Measurements from ENCODE around the gene OR8D2. TPM values are rescaled to one million over a fixed set of nuclear protein-coding genes. Genes with fewer than 3 reads are reported as not detected.

The OR8D2 gene
- total and polyA plus RNA-seq, 2 donors (not counting 3 experiments of a cell fraction or from before 2014, with no cell fraction given) = not detected

DNA sequence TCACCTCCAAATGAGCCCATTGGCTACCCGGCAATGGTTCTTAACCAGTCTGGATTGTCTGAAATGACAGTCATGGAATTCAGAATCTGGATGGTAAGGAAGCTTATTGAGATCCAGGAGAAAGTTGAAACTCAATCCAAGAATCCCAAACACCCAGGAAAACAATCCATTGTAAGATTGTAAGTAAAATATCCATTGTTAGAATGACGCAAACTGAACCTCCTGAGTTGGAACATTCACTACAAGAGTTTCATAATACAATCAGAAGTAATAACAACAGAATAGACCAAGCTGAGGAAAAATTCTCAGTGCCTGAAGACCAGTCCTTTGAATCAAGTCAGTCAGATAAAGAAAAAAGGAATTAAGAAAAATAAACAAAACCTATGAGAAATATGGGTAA, 41.7 kb downstream of the OR8D2 start:
- no peaks in the 10 kb centered on the region for H3K36me3 ChIP-seq (ENCODE audit: control insufficient read depth in 2 of 2, extremely low read depth in 1 of 2, insufficient read depth in 2 of 2, low read length in 2 of 2)
- H3K4me3 ChIP-seq (replicated peaks in 1 of 3; ENCODE audit: insufficient read depth in 1 of 3, low read depth in 1 of 3, low read length in 3 of 3) = no peak overlapping the region
- no peak overlapping the region for H3K4me2 ChIP-seq (ENCODE audit: insufficient read depth, low read length)
- H3K27me3 ChIP-seq (ENCODE audit: control insufficient read depth in 2 of 2, insufficient read depth in 2 of 2, low read length in 2 of 2) = no peaks in the 10 kb centered on the region
- peaks cover 15% of the 10 kb centered on the region for H3K4me1 ChIP-seq (ENCODE audit: control insufficient read depth, extremely low read depth, insufficient read depth, low read length)
- DNase-seq (ENCODE audit: low read depth, low spot score) = no peak
- no peak overlapping the region for H2AFZ ChIP-seq (ENCODE audit: low read depth, low read length)
- BruUV-seq (replicated peaks) = no TSS peak
- no peak for TF ChIP-seq POLR2AphosphoS5 (IDR thresholded peaks at IDR 0.05; ENCODE audit: insufficient read depth, low read depth, low read length)
- TF ChIP-seq, protein P1, sequence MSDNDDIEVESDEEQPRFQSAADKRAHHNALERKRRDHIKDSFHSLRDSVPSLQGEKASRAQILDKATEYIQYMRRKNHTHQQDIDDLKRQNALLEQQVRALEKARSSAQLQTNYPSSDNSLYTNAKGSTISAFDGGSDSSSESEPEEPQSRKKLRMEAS (IDR thresholded peaks at IDR 0.05; ENCODE audit: insufficient read depth, insufficient read length) = no peak
- no peak for TF ChIP-seq MYC (IDR thresholded peaks at IDR 0.05; ENCODE audit: low read depth, low read length)
- TF ChIP-seq, protein P2, sequence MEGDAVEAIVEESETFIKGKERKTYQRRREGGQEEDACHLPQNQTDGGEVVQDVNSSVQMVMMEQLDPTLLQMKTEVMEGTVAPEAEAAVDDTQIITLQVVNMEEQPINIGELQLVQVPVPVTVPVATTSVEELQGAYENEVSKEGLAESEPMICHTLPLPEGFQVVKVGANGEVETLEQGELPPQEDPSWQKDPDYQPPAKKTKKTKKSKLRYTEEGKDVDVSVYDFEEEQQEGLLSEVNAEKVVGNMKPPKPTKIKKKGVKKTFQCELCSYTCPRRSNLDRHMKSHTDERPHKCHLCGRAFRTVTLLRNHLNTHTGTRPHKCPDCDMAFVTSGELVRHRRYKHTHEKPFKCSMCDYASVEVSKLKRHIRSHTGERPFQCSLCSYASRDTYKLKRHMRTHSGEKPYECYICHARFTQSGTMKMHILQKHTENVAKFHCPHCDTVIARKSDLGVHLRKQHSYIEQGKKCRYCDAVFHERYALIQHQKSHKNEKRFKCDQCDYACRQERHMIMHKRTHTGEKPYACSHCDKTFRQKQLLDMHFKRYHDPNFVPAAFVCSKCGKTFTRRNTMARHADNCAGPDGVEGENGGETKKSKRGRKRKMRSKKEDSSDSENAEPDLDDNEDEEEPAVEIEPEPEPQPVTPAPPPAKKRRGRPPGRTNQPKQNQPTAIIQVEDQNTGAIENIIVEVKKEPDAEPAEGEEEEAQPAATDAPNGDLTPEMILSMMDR (IDR thresholded peaks at IDR 0.05; ENCODE audit: extremely low read depth in 1 of 2, insufficient read depth in 1 of 2, low read depth in 1 of 2, low read length in 2 of 2) = no peak
- no peak for TF ChIP-seq EZH2 (IDR thresholded peaks at IDR 0.05; ENCODE audit: borderline replicate concordance, low read depth, low read length, severe bottlenecking)
- TF ChIP-seq POLR2A (IDR thresholded peaks at IDR 0.05; ENCODE audit: low read depth, low read length) = no peak
- TF ChIP-seq GATA2 (IDR thresholded peaks at IDR 0.05; ENCODE audit: insufficient read depth, insufficient read length, low read depth, low read length) = no peak
- TF ChIP-seq JUN (IDR thresholded peaks at IDR 0.05; ENCODE audit: borderline replicate concordance, insufficient read depth, insufficient read length, low read depth) = no peak
- TF ChIP-seq FOS (IDR thresholded peaks at IDR 0.05; ENCODE audit: borderline replicate concordance, insufficient read depth, low read length) = no peak
- ChIA-PET POLR2A (no interaction called here), CTCF (interaction anchor here (1.0 to 1.4 kb wide), 3 partner anchors 164 to 209 kb away, joined by 3 to 16 read pairs (median 3); no protein-coding TSS in a partner anchor)
- dilution Hi-C loops (cut with MboI; ENCODE audit: extremely low pct_ligation_motif_present, low sequenced_read_pairs) (no loop called here), intact Hi-C loops (cut with micrococcal nuclease) (no loop called here)
- no peaks in the 10 kb centered on the region for H3K9me3 ChIP-seq (replicated peaks; ENCODE audit: control insufficient read depth, insufficient read depth, low read length)
- no peaks in the 10 kb centered on the region for H4K20me1 ChIP-seq (replicated peaks; ENCODE audit: control insufficient read depth, extremely low read depth, insufficient read depth, low read length)
- no peak overlapping the region for H3K9ac ChIP-seq (replicated peaks; ENCODE audit: extremely low read depth, insufficient read depth, low read length)
- no peaks in the 10 kb centered on the region for H3K9me1 ChIP-seq (replicated peaks; ENCODE audit: control insufficient read depth, extremely low read depth, insufficient read depth, low read length)
- no peak overlapping the region for H3K27ac ChIP-seq (ENCODE audit: insufficient read depth, low read depth, low read length)
- FAIRE-seq = no peak
- no peaks in the 10 kb centered on the region for H3K79me2 ChIP-seq (ENCODE audit: control insufficient read depth, insufficient read depth, low read length)

Measured in endothelial cell of umbilical vein (primary cell).